Vagina (tissue), 2 donors: ENCODE measurements around the gene APOBEC4.

Source experiments
- POLR2A ChIP-seq, 2 donors: fragments of 450-650 bp; IDR thresholded peaks; one replicate each; pipeline ENCODE4 v1.6.1; 2017; ENCODE audit warnings: antibody characterized with exemption in 2 of 2, mild to moderate bottlenecking in 2 of 2, moderate library complexity in 2 of 2
- POLR2AphosphoS5 ChIP-seq, 2 donors: sonication (generic); formaldehyde crosslinking; IDR thresholded peaks; one replicate each; pipeline ENCODE4 v1.9.0; 2017; ENCODE audit warnings: antibody characterized with exemption in 2 of 2, mild to moderate bottlenecking in 2 of 2, low read depth in 1 of 2; ENCODE audit not compliant: insufficient read depth in 1 of 2
- TF ChIP-seq, protein P1 (sequence below), 3 experiments: fragments of 450-650 bp in 2 of 3; fragments of 200-600 bp in 1 of 3; sonication (generic) in 1 of 3; IDR thresholded peaks; one replicate each; pipeline ENCODE4 v1.5.1; 2017 to 2019; ENCODE audit warnings: antibody characterized with exemption in 3 of 3, mild to moderate bottlenecking in 2 of 3, moderate library complexity in 2 of 3

DNA sequence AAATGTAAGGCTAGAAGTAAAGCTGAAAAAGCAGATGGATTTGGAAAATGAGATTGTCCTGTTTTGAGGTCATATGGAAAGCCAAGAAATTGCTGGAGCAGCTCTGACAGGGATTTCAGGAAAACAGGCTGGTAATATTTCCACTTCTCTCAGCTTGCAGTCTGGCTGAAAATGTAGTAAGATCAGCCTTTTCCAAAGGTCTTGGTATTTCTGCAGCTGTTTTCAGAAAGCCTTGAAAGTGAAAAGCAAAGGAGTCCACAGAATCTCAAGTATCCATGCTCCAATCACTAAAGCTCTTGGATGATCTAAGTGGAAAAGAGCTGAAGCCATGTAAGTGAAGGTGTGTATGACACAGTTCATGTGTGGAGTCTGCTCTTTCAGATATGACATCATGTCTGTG, 41.6 kb upstream of the APOBEC4 start:
- TF ChIP-seq, protein P1, sequence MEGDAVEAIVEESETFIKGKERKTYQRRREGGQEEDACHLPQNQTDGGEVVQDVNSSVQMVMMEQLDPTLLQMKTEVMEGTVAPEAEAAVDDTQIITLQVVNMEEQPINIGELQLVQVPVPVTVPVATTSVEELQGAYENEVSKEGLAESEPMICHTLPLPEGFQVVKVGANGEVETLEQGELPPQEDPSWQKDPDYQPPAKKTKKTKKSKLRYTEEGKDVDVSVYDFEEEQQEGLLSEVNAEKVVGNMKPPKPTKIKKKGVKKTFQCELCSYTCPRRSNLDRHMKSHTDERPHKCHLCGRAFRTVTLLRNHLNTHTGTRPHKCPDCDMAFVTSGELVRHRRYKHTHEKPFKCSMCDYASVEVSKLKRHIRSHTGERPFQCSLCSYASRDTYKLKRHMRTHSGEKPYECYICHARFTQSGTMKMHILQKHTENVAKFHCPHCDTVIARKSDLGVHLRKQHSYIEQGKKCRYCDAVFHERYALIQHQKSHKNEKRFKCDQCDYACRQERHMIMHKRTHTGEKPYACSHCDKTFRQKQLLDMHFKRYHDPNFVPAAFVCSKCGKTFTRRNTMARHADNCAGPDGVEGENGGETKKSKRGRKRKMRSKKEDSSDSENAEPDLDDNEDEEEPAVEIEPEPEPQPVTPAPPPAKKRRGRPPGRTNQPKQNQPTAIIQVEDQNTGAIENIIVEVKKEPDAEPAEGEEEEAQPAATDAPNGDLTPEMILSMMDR (IDR thresholded peaks at IDR 0.05): no peak
- TF ChIP-seq POLR2A (IDR thresholded peaks at IDR 0.05) (no peak), POLR2AphosphoS5 (IDR thresholded peaks at IDR 0.05; ENCODE audit: insufficient read depth in 1 of 2, low read depth in 1 of 2) (no peak)
